Ammon's horn (tissue), 1 donor: ENCODE data around the gene SLC12A6.

ENCODE experiments used
- DNase-seq: peaks from one replicate; pipeline ENCODE4 v3.0.0-alpha.2; 2016; ENCODE audit warnings: low spot score

The SLC12A6 gene

DNA sequence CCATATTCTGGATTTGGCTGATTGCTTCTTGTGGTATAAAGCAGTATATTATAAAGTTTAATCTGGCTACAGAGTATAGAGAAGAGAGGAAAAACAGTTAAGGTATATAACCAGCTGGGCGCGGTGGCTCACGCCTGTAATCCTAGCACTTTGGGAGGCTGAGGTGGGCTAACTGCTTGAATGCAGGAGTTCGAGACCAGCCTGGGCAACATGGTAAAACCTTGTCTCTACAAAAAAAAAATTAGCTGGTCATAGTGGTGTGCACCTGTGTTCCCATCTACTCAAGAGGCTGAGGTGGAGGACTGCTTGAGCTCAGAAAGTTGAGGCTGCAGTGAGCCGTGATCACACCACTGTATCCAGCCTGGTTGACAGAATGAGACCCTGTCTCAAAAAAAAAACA, 7.3 kb downstream of the SLC12A6 start:
- no peak for DNase-seq

DNA sequence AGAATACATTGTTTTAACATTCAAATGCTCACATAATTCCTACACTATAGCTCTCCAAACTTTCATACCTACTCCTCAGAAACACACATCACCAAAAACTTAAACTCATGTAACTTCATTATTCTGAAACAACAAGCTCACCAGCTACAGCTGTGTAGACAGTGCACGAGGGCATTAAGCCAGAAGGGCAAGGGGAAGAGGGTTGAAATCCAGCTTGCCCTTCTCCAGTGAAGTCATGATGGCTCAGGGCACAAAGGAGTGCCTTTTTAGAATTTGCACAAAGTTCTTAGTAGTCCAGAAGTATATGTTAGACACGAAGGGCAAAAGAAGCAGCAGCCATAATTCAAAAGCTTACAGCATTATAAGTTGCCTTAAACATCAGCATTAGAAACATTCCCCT, 8.6 kb downstream of the SLC12A6 start:
- no peak for DNase-seq

DNA sequence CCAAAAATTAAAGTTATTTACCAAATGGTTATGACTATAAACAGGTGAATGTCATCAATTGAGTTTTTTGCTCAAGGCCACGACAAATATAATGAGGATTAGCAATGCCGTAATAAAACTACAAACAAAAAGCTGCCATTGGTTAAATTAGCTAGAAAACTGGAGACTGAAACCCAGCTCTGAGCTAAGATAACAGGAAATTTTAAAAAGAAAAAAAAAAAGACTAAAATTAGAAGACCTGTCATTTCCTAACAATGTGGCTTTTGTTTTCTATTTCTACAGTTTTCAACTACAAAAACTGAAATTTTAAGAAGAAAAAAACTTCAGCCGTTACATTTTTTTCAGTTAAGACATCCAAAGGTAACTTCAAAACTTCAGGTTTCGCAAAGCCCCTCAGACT, 9.7 kb downstream of the SLC12A6 start:
- DNase-seq: no peak

DNA sequence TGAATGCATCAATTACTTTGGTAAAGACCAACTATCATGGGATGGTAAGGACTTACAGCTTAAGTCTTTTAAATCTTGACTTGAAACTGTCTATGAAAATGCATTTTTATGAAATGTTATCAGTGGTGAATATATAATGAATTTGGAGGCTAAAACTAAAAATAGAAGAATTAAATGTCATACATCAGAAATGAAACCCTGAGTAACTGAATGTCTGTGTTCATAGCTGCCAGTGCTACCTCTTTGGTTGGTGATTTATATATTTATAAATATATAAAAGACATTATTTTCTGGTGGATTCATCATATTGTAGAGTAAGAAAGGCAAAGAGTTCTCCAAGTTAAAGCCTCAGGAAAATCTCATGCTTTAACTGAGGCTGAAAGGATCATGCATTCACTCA, 12.2 kb downstream of the SLC12A6 start:
- DNase-seq: no peak

DNA sequence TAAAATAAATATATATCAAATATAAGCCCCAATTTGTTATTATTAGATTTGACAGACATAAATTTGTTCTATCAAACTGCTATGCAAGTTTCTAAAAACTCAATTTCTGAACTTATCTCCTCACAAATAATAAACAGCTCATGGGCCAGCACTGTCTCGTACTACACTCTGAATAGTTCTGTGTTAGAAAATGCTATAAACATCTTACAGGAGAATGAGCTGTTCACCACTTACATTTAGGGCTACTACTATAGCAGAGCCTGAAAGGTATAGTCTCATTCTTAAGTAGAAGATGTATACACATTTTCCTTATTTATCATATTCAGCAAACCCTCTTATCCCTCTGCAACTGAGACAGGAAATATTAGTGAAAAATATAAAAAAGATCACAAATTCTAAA, 12.6 kb downstream of the SLC12A6 start:
- DNase-seq: no peak

DNA sequence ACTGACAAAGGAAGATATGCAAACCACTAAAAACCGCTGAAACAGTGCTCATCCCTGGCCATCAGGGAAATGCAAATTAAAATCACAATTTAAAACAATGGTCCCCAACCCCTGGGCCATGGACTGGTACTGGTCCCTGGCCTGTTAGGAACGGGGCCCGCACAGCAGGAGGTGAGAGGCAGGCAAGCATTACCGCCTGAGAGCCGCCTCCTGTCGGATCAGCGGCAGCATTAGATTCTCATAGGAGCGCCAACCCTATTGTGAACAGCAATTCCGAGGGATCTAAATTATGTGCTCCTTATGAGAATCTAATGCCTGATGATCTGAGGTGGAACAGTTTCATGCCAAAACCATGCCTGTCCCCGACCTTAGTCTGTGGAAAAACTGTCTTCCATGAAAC, 14.4 kb downstream of the SLC12A6 start:
- no peak for DNase-seq

DNA sequence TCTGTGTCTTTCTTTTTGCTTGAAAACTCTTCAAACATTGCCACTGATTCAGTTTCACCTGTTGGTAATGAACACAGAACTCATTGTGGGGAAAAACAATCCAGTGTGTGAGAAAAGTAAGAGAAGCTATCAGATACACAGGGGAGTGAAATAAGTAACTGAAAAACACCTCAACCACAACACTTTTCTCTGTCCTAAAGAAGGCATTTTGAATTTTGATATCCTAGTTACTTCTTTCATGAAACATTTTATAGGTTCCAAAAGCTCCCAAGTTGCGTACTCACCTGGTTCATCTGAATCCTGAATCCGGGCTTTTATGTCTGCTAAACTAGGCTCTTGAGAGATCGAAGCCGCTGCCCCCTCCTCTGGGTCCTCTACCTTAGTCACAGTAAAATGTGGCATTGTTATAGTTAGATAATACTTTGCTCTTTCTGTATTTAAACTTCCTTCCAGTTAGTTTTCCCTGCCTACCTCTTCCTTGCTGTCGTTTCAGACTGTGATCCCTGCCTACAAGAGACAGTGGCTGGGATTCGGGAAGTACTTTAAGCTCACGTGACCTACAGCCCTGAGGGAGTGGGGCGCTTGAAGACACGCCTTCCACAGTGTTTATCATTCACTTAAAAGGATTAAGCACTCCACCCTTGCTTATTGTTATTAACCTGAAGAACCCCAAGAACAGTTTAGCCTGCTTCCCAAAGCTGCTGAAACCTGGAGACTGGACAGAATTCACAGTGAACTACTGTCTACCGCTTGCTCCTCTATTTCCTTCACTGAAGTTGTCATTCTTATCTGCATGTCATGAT, 19.1 kb downstream of the SLC12A6 start:
- peak; percentile 63 for DNase-seq

DNA sequence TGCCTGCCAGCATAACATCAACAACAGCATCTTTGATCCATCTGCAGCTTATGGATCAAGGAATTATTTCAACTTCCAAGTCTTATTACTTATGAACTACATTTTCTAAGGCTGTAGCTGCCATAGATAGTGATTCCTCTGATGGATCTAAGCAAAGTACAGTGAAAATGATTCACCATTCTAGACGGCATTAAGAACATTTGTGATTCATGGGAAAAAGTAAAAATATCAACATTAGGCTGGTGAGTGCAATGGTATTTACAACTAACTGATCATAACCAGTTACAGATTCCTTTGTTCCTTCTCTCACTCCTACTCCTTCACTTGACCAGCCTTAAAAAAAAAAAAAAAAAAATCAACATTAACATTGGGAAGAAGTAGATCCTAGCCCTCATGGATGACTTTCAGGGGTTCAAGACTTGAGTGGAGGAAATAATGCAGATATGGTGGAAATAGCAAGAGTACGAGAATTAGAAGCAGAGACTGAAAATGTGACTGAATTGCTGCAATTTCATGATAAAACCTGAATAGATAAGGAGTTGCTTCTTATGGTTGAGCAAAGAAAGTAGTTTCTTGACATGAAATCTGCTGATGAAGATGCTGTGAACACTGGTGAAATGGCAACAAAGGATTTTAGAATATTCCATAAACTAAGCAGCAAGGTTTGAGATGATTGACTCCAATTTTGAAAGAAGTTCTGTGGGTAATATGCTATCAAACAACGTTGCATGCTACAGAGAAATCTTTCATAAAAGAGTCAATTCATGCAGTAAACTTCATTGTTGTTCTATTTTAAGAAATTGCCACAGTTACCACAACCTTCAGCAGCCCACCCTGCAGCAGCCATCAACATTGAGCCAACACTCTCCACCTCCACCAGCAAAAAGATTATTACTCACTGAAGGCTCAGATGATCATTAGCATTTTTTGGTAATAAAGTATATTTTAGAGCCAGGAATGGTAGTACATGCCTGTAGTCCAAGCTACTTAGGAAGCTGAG, 22.8 kb downstream of the SLC12A6 start:
- no peak for DNase-seq

DNA sequence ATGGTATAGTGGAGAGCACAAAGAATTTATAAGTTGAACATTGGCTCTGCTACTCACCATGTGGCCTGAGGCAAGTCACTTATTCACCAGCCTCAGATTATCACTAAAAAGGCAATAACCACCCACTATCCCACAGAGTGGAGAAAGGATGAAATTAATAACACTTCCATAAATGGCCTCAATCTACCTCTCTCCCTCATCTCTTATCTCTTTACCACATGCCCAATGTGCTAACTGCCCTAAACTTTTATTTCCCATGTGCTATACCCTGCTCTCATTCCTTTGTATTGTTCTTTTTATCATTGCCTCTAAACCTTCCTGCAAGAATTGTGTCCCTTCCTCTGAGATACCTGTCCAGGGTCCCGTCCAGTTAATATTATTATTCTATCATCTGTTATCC, 26.0 kb downstream of the SLC12A6 start:
- no peak for DNase-seq

DNA sequence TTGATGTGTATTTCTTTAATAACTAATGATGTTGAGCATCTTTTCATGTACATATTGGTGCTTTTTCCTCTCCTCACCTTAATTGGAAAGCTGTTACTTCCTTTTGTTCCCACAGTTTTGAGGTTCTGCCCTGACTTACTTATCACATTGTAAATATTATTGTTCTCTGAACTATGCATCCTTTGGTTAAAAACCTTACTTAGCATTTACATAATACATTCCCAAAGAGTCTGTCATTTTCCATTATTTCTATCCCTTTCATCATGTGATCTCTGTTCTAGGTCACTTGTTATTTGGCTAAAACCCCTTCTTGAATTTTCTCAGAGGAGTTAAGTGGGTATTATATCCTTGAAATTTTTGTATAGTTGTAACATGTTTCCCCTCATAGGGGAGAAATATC, 33.0 kb downstream of the SLC12A6 start:
- DNase-seq: no peak

DNA sequence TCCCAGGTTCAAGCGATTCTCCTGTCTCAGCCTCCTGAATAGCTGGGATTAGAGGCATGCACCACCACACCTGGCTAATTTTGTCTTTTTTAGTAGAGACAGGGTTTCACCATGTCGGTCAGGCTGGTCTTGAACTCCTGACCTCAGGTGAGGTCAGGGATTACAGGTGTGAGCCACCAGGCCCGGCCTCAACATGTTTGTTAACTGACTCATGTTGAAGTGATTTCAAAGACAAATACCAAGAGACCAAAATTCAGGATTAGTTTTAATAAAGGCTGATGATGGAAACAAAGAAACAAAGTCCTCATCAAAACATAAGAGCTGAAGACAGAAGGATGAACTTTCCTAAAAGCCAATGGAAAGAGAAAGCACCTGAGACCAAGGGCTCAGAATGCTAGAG, 36.5 kb downstream of the SLC12A6 start:
- DNase-seq: no peak

DNA sequence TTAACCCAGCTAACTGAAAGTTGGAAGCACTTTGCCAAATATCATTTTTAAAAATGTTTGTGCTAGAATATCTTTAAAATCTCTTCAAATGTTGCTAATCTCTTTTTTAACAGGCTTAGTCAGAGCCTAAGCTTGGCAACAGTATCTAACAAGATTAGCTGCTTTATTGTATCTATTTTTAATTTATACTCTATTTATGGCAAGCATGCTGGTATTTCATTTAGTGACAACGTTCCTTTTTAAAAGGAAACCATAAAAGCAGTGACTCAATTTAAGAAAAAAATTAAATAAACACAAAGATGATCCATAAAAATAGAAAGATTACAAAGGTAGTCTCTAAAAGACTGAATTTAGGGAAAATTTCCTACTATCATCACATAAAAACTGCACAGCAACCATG, 40.5 kb downstream of the SLC12A6 start:
- DNase-seq: no peak

DNA sequence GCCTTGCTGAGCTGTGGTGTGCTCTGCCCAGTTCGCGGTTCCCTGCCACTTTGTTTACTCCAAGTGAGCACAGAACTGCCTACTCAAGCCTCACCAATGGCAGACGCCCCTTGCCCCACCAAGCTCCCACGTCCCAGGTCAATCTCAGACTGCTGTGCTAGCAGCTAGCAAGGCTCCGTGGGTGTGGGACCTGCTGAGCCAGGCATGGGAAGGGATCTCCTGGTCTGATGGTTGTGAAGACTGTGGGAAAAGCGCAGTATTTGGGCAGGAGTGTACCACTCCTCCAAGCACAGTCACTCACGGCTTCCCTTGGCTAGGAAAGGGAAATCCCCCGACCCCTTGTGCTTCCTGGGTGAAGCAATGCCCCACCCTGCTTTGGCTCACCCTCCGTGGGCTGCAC, 45.0 kb downstream of the SLC12A6 start:
- no peak for DNase-seq

DNA sequence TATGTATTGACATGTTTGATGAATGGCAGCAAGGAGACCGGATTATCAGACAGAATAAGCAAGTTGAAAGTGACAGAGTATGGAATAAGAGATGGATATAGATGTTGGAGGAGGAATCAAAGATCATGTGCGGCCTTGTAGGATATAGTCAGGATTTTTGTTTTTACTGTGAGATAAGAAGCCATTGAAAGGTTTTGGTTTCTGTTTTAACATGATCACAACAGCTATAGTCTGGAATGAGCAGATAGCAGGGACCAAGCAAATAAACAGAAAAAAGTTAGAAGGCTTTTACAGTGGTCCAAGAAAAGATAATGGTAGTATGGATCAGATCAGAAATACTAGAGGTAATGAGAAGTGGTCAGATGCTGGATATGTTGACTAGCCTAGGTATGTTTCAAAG, 52.6 kb downstream of the SLC12A6 start:
- no peak for DNase-seq

DNA sequence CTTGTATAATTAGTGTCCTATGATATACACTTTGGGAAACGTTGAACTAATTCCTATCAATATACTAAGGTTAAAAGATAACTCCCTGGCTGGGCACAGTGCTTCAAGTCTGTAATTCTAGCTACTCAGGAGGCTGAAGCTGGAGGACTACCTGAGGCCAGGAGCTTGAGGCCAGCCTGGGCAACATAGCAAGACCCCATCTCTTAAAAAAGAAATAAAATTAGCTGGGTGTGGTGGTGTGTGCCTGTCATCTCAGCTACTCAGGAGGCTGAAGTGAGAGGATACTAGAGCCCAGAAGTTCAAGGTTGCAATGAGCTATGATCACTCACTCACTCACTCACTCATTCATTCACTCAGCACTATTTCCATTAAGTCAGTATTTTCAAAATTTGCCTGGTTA, 55.2 kb downstream of the SLC12A6 start:
- no peak for DNase-seq

DNA sequence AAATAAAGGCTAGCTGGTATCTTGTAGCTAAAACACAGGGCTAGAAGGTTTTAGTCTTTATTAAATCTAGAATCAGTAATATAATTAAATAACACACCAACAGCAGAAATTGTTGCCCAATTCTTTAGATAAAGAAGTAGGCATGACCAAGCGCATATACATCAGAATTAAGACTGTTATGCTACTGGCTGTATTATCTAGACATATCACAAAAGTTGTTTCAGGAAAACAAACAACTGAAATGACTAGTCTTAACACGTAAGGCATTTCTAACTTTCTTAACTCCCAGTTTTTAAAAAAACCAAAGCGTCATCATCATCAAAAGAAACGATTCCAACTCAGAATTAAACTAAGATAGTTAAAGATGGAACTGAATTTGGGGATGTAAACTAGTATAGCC, 57.4 kb downstream of the SLC12A6 start:
- no peak for DNase-seq

DNA sequence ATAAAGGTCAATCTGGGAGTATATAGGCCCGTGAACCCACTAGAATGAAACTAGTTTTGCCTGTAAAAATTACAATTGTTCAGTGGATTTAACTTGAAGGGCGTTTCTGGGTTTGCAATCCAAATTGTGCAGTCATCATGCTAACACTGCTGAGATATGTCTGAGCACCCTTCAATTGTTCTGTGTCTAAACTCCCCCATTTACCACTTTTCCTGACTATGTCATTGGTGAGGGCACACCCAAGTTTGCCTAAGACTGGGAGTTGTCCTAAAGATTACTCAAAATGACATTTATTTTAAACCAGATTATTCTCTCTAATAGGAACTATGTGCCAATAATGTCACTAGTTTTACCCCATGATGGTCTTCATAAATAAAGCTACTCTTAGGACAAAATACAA, 58.2 kb downstream of the SLC12A6 start:
- no peak for DNase-seq

DNA sequence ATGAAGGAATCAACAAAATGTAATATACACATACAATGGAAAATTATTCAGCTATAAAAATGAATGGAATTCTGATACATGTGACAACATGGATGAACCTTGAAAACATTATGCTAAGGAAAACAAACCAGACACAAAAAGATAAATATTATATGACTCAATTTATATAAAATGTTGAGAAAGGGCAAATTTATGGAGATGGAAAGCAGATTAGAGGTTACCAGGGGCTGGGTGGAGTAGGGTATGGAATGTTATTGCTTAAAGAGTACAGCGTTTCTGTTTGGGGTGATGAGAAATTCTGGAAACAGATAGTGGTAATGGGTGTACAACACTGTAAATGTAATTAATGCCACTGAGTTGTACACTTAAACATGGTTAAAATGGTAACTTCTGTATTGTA, 61.9 kb downstream of the SLC12A6 start:
- no peak for DNase-seq

DNA sequence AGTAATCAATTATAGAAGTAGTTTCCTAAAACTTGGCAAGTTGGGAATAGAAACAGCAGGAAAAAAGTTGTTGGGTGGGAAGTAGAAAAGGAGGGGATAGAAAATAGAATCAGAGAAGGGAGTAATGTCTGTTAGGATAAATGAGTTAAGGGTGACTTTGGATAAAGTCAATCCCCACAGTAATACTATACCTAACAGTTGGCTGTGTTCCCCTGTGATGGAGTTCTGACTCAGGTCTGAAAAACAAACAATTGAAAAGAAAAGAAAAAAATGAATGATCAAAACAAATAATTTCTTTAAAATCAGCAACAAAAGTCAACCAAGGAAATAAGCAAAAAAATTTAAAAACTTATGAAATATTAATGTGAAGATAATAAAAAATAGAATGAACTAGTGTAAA, 62.4 kb downstream of the SLC12A6 start:
- no peak for DNase-seq

DNA sequence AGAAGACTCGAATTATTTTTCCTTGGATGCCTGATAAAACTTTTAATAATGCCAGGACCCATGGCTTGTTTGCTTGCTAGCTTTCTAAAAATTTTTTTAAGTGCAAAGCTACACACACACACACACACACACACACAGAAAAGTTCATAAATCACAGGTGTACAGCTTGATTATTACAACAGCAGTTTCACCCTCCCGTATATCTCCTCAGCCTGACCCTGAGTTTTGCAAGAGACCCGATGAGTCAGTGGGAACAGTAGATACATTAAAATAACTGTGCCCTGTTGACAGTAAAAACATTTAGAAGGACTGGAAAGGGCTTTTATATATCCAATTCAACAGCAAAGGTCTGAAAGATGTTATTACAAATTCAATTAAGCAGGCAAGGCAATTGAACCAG, 66.1 kb downstream of the SLC12A6 start:
- no peak for DNase-seq

DNA sequence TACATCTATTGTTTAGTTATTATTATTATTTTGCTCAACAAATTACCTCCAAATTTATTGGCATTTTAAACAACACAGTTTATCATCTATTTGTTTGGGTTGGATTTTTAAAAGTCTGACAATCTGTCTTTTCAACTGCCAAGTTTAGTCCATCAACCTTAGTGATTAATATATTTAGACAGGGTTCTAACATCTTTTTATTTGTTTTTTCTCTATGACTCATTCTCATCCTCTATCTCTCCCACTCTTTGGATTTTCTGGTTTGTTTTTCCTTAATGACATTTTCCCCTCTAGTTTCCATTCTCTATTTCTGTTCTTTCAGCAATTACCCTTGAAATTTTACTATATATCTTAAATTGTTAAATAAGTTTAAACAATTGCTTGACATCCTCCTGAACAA, 70.8 kb downstream of the SLC12A6 start:
- DNase-seq: no peak

DNA sequence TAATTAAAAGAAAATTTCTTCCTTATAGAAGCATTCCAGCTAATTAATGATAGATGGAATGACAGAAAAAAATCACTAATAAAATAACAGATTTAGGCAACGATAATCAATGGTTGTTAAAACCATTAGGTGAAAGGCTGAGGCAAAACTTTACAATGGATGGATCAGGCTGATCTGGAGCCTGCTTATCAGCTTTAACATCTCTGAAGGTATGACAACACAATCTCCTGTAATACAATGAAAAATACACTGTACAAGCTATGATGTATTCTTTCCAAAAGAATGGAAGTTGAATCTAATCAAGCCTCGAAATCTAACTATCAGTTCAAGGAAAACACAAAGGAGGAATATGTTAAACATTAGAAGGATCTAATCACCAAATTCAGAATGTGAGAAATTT, 73.5 kb downstream of the SLC12A6 start:
- DNase-seq: no peak

DNA sequence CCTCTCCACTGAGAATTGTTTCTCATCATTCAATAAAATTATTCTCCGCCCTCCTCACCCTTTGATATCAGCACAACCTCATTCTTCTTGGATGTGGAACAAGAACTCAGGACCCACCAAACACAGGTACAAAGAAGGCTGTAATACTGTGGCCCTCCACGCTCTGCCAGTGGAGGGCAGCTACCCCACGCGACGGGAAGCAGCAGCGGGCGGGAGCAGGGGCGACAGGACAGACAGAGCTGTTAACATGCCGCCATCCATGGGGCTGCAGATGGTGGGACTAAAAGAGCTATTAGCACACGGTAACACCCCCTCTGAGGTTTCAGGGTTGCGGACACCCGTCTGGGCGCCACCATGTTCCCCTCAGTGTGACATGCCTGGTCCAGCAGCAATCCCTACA, 75.2 kb downstream of the SLC12A6 start:
- DNase-seq: no peak
